Lower leg skin (tissue), 3 donors: ENCODE data around the gene DPPA4.

Experiments
- POLR2A ChIP-seq, 2 donors: fragments of 450-650 bp; IDR thresholded peaks; one replicate each; pipeline ENCODE4 v1.6.1; 2016 to 2017; ENCODE audit warnings: antibody characterized with exemption in 2 of 2, mild to moderate bottlenecking in 1 of 2, moderate library complexity in 1 of 2
- TF ChIP-seq, protein P1 (sequence below), 3 donors: fragments of 450-650 bp; IDR thresholded peaks; one replicate each; pipeline ENCODE4 v1.5.1; 2016; ENCODE audit warnings: antibody characterized with exemption in 3 of 3, mild to moderate bottlenecking in 3 of 3, moderate library complexity in 2 of 3

DNA sequence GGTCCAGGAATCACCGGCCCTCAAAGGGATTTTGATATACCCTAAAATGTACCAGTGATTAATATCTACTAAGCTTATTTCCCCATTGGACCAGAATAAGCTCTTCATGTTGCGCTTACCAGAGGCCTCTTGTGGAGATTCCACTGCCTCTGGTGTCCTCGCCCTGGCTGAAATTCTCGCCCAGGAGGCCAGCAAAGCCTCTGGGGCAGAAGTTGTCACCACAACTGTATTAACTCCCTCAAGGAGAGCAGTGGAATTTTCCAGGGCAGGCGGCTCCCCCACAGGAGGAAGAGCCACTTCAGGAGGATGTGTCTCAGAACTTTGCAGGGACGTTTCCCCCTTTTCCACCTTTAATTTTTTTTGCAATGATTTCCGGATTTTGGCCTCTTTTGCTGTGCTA, 6.9 kb downstream of the DPPA4 start:
- TF ChIP-seq, protein P1, sequence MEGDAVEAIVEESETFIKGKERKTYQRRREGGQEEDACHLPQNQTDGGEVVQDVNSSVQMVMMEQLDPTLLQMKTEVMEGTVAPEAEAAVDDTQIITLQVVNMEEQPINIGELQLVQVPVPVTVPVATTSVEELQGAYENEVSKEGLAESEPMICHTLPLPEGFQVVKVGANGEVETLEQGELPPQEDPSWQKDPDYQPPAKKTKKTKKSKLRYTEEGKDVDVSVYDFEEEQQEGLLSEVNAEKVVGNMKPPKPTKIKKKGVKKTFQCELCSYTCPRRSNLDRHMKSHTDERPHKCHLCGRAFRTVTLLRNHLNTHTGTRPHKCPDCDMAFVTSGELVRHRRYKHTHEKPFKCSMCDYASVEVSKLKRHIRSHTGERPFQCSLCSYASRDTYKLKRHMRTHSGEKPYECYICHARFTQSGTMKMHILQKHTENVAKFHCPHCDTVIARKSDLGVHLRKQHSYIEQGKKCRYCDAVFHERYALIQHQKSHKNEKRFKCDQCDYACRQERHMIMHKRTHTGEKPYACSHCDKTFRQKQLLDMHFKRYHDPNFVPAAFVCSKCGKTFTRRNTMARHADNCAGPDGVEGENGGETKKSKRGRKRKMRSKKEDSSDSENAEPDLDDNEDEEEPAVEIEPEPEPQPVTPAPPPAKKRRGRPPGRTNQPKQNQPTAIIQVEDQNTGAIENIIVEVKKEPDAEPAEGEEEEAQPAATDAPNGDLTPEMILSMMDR (IDR thresholded peaks at IDR 0.05), result no peak
- no peak for TF ChIP-seq POLR2A (IDR thresholded peaks at IDR 0.05)
